Stimulated activated CD8-positive, alpha-beta memory T cell treated with anti-CD3 and anti-CD28 coated beads, Interleukin-12 subunit alpha, Interleukin-12 subunit beta, amount 100 ng/mL, for 1 hour (primary cell): ENCODE data around the gene GASK1B.

Source experiments
- DNase-seq: peaks from one replicate; pipeline ENCODE4 v3.0.0-alpha.2; 2020; ENCODE audit warnings: low read depth

GASK1B gene

DNA sequence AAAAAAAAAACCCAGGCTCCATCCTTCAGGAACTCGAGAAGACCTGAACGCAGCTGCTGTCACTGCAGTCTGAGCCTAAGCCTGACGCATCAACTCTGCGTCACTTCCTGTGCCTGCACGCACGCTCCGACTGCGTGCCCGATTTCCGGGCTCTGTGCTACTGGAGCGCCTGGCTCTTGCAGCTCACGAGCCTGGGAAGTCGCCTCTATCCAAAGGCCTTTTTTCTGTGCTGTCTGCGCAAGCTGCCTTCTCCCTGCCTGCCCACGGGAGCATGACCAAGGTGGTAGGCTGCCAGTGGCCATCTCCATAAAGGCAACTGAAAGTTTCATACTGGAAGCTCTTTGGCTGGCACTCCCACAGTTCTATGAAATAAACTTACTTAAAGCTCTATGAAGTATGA lies 9.9 kb upstream of the GASK1B start:
- DNase-seq = no peak

DNA sequence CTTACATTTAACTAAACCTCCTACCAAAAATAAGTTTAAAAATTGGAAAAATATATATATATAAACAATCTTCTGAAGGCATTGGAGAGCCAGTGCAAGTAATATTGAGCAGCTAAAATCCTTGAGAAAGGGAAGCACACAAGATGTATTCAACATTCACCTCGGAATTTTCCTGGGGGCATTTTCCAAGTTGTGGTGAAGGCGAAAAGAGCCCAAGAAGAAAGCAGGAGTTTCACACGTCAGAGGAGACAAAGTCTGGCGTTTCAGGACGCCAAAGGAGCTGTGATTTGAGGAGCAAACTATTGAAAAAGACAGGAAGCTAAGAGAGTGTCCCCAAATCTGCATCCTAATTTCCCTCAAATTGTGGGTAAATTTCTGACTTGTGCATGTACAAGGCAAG lies 9.1 kb upstream of the GASK1B start:
- no peak for DNase-seq

DNA sequence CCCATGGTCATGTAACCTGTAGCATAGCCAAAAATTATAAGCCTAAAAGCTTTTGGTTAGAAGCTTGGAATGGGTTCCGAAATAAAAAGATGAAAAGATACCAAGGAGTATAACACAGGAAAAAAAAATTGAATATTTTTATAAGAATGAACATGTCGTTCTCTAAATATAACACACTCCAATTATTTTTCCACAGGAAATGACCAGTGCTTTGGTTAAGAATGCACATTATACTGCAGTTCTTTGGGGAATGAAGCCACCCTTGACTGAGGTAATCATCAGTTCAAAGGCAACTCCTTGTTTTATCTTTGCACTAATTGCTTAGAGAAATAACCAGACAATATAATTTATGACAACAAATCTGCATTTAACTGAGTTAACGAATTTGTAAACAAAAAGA lies 6.6 kb upstream of the GASK1B start:
- no peak for DNase-seq

DNA sequence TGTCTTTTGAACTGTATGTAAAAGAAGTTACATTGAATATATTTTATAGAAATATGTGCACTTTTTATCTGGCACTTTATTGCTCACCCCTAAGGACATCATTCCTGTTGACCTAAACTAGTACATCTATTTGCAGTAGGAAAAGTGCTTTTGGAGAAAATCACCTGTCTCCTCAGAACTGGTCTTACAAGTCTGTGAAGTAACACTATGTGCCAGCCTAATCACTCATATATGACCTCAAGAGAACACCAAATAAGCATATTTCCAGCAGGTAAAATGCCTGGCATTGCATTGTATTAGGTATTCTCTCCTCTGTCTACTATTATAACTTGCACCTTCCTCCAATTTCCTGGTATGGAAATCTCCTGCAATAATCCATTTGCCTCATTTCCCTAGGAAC lies 4.0 kb upstream of the GASK1B start:
- no peak for DNase-seq

DNA sequence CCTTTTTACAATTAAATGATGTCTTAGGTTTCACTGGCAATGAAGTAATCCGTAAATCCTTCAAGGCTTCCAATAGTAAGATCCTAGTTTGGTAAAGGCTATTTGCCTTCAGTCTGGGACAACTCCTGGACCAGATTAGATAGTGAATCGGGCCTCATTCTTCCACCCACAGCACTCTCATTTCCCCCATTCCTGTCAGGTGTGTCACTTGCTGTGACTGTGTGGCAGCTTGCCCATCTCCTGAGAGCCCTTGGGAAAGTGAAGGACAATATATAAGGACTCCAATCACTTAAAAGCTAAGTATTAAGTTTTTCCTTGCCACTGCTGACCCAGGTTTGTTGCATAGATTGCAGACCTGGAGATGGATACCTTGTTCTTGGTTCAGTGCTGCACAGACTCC lies 3.3 kb upstream of the GASK1B start:
- no peak for DNase-seq

DNA sequence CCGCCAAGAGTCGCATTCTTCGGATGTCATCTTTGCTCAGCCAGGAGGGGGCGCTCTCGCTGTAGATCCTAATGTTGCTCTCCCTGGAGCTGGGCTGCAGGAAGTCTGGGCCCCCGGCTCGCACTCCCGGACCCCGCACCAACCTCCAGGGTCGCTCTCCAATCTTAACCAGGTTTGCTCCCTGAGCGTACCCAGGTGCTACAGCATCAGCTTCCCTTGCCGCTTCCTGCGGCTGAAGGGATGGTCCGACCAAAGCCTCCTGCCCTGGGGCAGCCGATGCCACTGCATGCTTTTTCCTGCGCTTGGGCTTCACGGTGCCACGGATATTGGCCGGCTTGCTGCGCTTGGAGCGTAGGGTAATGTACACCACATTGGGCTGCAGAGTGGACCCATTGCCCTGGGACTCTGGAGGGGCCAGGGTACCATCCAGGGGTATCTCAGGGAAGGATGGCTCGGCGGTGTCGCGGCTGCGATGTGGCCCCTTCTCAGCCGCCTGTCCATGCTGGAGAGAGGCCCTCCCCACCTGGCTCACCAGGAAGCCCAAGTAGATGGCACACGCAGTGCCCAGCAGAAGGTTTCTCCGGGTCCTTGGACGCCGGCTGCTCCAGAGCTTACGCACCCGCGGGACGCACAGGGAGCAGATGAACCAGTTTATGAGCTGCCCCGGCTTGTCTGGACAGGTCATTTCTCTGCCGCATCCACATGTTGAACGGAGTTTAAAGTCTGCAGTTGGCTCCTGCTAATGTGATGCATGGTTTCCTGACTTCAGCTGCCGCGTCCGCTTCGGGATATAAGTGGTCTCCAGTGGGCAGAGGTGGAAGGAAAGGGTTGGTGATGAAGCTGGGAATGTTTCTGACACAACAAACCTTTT lies 1.9 kb downstream of the GASK1B start:
- no peak for DNase-seq

DNA sequence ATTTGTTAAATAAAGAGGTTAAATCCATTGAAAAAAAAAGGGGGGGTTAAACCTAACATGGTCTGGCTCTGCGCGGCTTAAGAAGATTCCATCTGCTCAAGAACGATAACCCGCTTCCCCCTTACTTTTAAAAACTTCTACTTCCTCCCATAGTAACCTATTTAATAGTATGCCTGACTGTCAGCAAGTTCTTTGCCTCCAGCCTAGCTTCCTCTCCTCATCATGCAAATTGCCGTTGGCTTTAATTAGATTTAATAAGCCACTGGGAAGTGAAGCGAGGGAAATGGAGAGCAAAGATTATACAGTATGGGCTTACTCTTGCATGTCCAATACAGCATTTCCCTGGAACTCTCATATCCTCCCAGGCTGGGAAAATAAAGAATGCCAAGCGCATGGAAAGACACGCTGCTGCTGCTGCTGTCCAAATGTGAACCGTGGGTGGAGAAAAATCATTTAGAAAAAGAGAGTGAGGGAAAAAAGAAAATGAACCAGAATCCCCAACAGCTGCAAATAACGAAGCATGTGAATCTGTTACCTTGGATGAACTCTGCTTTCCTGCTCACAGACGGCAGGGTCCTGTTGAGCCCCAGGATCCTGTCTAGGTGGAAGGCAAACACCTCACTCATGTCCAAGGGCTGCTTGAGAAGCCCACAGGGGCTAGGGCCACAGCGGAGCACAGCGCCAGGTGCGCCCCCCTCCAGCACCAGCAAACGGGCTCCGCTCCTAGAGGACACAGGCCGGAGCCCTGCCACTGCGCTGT lies 2.7 kb downstream of the GASK1B start:
- no peak for DNase-seq

DNA sequence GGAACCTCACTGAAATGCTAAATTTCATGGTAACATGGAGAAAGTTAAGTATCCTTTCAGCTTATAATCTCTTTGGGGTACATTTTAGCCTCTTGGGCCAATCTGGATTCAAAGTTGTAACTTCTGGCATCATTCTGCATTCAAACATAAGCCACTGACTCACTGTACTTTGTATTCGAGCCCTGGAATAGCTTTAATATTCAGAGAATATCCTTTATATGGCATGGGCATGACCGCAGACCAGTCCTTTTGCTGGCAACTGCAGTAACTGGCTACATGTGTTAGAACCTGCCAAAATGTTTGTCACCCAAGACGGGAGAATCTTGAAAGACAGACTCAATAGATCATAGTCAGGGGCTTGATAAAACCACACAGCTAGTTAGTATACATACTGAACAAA lies 3.3 kb downstream of the GASK1B start:
- no peak for DNase-seq

DNA sequence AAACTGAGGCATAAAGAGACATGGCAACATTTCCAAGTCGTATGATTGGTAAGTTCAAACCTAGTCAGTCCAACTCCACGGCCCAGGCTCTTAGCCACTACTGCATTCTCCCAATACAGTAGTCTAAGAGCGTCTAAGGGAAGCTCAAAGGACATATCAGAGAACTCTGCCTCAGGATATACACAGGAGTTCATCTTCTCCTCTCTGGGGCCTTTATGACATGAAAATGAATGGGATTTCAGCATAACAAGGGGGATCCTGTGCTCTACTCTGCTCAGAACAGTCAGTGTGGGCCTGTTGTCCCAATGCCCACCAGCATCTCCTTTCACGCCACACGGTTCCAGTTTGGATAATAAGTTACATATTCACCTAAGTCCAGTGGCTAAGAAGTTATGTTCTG lies 4.2 kb downstream of the GASK1B start:
- no peak for DNase-seq

DNA sequence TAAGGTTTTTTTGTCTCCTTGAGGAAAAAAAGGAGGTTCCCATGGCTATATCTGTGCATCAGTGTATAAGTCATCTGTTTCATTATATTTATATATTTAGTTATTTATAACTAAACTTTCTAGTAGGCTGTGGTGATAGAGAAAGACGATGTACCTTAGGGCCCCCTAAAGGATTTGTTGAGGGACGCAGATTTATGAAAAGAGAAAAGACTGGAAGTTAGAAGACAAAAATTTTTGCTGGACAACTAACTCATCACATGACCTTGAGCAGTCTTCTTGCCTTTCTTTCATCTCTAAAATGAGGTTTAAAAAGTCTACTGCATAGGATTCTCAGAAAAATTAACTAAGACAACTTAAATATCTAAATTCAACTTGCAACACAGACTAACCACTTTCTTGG lies 6.1 kb downstream of the GASK1B start:
- no peak for DNase-seq

DNA sequence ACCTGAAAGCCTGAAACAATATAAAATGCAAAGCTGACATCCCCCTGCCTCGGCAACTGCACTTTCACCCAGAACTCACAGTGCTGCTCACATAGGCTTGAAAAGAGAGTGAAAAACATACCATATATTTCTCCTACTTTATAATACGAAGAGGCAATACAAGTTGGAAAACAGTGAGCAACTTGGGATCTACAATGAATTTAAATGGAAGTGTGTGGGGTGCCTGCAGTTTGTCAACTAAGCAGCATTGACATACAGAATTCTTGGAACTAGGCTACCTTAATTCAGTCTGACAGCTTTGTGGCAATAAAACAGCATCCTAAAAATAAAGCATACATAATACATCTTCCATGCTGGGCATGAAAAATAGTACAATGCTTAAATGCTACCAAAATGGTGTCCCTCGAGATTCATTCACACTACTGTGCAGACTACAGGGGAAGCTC lies 8.0 kb downstream of the GASK1B start:
- no peak for DNase-seq

DNA sequence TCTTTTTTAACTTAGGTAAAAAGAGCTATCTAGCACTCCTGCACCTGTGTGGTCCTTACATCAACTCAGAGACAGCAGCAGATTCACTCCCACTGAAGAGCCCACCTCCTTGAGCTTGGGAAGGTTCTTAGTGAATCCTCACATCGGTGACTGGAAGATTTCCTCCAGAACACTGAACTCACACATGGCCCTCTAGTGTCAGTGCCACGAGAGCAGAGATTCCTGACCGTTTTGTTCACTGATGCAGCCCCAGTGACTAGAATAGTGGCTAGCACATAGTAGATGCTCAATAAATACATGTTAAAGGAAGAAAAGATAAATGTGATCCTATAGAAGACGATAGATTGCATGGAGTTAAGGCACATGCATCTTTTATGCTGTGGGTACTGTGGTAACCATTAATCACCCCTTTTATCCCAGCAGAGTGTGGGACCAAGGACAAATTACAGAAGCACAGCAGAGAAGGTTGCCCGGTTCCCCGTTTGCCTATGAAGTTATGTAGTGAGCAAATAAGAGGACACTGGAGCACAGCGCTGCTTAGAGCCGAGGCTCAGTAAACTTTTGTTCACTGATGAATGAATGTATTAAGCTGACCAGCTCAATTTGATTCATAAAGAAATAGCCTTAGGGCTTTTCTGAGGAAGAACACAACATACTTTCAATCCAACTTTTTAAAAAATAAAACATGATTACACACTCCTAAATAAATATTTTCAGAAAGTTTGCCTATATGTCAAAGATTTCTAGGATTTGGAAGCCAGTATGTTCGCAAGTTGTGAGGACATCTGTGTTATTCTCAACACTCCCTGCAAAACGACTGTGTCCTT lies 8.7 kb downstream of the GASK1B start:
- DNase-seq = no peak

DNA sequence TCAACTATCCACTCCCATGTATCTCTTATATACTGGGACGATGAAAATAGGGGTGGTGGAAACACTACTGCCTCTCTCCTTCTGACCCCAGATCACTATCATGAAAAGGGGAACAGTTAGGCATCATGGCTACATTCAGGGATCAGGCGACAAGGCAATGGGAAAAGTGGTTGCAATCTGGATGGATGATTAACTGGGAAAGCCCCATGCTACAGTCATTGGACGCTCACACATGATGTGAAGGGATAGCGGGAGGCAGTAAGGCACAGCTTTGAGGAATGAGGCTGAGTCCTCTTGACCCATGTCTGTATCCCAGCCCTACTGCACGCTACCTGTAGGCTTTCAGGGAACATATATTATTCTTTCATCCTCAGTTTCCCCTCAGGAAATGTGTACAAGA lies 10.2 kb downstream of the GASK1B start:
- DNase-seq = no peak

DNA sequence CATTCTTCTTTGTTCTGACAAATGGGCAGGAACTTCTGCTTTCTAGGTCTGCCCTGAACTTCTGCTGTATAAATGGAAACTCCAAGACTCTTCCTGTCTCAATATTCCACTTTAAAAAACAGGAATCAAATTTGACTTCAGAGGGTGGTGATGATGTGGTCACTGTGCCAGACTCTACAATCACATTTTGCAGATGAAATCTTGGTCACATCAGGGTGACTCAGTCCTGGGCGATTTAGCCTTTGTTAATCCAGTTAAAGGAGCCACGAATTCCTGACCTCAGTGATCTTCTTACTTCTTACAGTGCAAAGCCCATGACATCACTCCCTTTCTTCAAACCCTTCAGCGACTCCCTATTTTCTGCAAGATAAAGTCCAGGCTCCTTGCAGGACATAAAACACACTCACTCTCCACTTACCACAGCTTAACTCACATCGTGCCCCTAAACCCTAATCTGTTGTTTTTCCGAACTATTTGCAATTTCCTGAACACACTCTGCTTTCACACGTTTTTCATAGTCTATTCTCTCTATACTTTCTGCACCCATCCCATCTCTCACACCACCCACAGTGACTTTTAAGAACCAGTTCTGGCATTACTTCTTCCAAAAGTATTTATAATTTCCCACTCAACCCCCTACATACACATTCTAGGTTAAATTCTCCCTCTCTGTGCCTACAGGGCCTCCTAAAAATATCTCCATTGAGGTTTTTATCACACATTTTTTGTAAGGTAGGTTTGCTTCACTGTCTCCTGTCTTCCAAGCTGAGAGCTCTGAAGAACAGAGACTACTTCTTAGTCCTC lies 11.1 kb downstream of the GASK1B start:
- no peak for DNase-seq

DNA sequence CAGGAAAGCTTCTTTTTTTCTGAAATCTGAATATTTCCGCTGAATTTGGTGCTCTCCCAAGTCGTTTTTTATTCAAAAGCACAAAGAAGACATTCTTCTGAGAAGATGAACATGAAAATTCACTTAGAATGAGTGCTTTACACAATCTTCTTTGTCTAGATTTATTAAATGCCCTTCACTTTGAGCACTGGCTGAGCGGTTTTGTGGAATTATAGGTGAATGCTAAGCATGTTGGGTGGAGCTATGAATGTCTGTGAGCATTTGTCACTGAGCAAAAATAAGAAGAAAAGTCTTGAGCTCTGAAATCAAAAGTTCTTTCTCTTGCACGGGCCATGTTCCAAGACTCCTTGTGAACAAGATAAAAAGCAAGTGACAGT lies 13.1 kb downstream of the GASK1B start:
- no peak for DNase-seq

DNA sequence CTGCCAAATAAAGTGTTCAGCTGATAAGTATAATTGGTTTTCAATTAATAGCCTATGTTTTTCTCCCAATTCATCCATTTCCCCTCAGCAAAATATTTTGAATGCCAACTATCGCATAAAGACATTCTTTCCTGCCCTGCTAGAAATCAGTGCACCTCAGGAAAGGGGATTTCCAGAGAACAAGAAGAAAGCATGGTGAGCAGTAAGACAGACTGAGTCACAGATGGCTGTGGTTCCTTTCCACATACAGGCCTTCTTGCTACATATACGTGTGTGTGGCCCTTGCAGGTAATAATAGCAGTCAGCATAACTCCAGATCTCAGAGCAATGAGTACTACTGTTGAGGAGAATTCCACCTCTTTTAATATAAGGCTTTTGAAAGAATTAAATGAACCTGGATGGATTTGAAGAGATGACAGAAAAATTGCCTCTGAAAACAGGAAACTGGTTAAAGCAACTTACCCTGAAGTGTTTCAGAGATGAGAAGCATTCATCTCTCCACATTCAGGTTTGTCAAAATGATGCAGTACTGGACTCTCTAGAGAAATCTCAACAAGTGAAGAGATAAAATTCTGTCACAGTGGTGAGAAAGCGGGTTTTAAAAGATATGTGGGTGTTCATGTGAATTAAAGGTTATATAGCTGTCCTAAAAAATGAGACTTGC lies 13.6 kb downstream of the GASK1B start:
- no peak for DNase-seq

DNA sequence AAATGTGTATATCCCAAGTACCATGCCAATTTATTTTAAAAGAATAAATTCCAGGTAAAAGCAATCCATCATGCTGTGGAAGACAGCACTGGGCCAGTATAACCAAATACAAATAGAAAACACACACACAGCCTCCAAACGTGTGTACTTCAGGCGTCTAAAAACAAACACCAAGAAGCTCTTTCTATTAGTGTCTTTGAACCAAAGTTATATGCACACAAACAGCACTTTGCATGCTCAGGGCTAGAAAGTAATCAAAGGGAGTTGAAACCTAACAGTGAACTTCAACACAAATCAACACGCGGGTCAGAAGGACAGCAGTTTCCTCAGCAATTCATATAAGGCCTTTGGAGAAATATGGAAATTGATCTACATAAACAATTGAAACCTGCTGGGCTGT lies 15.4 kb downstream of the GASK1B start:
- no peak for DNase-seq

DNA sequence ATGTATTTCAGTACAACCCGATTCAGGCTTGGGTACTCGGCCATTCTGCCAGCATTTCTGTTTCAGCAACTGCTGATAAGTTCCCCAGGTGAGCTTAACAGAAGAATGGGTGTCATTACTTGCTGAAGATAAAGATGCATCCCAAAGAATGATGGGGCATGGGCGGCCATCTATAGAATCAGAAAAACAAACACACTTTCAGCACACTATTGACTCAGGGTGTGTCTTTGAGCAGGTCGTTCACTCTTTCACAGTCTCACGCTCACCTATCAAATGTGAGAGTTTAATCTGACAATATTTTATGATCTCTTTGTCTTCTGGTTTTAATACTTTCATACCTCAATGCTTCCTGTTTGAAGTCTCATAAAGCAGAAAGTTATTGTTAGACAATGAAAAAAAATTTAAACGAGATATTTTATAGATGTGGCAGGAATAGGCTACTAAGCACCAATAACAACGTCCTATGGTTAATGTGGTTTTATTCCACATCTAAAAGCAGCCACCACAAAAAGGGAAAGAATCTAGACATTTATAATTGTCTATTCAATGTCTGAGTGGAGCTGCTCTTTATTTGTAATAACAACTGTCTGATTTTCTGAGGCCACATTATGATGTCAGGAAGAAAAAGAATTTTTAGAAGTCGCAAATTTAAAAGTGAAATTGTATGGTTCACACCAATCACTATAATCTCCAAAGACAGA lies 17.0 kb downstream of the GASK1B start:
- no peak for DNase-seq

DNA sequence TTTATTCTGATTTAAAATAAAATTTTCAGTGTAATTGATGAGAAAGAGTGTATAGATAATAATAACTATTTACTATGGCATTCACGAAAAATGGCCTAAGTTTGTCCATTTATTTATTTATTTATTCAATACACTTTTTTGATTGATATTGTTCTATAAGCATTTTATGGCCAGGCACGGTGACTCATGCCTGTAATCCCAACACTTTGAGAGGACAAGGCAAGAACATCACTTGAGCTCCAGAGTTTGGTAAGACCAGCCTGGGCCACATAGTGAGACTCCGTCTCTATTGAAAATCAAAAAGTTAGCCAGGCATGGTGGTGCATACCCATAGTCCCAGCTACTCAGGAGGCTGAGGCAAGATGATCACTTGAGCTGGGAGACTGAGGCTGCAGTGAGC lies 25.7 kb downstream of the GASK1B start:
- DNase-seq = no peak

DNA sequence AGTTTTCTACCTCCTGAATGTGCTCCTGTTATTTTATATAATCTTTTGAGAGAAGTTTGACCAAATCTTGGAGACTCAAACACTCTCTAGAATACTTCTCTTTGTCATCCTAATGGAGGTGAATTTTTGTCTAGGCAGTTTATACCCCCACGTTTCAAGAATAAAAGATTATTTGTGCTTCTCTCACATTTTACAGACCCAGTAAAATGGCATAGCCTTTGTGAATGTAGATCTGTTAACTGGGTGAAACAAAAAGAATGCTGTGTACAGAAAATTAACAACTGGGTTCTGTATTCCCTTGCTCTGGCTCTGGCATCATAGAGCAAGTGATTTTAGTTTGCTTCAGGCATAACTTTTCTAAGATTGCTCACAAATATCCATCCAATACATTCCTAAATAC lies 26.1 kb downstream of the GASK1B start:
- DNase-seq = no peak

DNA sequence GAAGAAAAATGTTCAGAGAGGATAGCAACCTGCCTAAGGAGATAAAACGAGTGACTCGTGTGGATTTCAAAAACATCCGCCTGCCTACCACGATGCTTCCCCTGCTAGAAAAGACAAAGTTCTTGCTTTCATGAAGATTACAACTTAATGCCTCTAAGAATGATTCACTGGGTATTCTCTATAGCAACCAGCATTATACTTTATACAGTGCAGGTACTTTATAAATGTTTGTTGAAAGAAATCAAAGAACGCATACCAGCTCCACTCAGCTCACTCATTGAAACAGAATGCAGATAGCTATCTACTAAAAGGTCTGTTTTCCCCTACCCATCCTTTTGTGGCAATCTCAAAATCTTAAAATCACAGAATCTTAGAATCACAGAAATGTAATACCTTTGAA lies 33.7 kb downstream of the GASK1B start:
- no peak for DNase-seq
